Muscle of back (tissue), 11 donors: ENCODE measurements around the gene UXT. TPM values are rescaled to one million over a fixed set of nuclear protein-coding genes. Genes with fewer than 3 reads are reported as not detected.

Source experiments
- DNase-seq, 3 donors: peaks; one replicate each; pipeline versions ENCODE4 v3.0.0 to v3.0.0-alpha.2; 2013
- polyA plus RNA-seq, 10 donors: library from polyadenylated mRNA; unstranded; fragments of 120-200 nt; gene quantifications; one replicate each; pipeline ENCODE4 v1.2.1, GENCODE V29; 2013; ENCODE audit not compliant: insufficient read length in 10 of 10

Gene UXT
- polyA plus RNA-seq, 10 donors, result 74.5 to 98.6 (median 86.8) TPM

DNA sequence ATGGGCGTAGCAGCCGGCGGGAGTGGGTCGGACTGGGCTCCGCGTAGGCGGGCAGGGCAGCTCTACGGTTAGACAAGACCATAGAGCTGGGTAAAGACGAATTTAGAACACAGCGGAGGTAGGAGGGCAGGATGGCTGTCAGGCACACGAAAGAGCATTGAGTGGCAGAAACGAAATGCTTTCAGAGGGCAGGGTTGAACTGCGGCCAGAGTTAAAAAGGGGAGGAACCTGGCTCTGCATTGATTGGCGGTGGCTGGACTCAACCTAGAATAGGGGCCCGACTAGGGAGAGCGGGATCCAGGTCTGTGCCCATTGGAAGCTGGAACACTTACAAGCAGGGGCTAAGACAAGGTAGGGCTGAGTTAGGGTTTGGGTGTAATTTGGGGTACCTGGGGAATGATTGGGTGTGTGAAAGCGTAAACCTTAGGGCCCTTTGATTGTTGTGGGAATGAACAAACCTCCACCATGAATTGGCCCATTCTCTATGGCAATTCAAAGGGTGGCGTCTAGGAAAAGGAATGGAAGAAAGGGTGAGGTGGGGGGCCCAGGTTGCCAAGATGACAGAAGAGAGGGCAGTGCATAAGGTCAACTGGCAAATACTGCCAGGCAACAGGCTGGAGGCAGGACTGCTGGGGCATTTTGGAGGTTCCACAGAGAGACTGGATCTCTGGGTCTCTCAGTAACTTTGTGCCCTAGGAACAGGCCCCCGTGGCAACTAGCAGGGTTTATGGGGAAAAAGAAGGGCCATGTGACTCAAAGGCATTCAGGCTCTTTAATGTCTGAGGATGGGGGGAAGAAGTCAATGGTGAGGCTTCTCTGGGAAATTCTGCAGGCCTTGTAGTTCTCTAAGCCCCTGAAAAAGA is 7.7 kb downstream of the UXT start:
- no peak for DNase-seq

DNA sequence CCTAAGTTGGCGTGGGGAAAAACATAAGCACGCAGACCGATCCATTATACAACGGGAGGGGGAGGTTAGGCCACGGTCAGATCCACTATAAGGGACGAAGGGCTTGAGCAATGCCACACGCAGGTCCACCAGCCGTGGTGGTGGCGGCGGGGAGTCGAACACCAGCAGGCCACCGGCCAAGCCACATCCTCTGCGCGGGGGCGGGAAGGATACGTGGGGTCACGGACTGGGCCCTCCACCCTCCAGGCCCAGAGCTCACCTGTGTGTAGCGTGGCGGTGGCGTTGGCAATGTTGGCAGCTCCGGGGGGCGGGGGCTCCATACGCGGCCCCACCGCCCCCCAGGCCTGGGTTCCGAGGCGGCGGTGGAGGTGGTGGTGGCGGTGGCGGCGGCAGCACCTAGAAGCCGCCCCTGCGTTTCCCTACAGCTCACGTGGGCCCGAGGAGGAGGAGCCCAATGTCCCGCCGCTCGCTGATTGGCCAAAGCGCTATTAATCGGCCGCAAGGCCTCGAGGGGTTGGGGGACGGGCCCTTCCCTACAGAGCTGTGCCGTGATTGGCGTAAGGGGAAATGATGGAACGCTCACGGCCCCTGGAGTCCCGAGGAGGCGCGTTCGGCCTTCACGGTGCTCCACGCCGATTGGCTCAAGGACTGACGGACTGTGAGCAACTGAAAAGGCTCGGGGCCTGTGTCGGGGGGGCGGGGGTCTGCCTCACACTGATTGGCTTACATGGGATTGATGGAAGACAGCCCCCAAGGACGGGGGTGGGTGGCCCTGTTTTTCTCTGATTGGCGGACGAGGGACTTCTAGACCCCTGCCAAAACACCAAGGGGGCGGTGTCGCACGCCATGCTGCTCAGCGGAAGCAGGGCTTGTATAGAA is 8.6 kb downstream of the UXT start, which contains the start of gene ELK1:
ELK1 (minus strand) TSS at position 400 of the 879 bp plus-strand sequence. CDS start 9,122 bp downstream, outside the sequence.
- DNase-seq, result peak; percentile 95 to 98 (median 98)

DNA sequence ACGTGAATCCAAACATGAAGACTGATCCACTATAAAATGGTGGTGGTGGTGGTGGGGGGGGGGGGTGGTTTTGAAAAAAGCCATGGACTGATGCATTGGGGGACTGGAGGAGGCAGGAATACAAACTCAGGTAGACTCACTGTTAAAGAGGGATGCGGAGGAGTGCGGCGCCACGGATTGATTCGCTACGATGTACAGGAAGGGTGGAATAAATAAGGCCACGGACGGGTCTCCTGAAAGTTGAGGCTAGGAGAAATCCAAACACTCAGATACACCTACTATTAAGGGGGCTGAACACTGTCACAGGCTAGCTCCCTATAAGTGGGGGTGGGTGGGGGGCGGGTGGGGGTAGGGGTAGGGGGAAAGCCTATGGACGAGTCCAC is 9.2 kb downstream of the UXT start:
- no peak for DNase-seq

DNA sequence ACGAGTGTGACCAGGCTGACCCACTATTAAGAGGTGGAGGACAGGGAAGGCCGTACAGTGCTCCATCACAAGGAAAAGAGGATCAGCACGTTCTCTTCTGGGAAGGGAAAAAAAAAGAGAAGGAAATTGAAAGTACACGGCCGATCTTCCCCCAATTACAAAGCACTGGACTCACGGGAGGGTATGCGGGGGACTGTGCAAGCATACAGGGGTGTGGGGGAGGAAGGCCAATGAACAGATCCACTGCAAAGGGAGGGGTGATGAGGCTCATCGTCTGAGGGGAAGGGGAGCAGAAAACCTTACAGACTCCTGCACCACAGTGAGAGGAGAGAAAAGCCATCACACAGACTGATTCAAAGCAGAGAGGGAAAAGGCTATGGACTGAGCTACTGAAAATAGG is 9.7 kb downstream of the UXT start:
- no peak for DNase-seq

DNA sequence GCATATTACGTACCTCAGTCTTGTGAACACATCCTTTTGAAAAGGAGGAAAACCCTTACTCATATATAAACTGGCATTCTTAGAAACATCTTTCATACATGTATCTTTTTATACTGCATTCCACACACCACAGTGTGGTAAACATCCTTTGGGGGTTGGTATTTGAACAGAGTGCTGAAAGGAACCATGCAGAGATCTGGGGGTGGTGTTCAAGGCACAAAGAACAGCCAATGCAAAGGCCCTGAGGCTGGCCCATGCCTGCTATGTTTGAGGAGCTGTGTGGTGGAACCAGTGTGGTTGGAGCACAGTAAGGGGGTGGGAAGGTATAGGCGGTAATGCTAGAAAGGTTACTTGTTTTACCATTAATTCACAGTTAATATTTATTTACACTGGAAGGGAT is 10.6 kb downstream of the UXT start:
- DNase-seq, result no peak

DNA sequence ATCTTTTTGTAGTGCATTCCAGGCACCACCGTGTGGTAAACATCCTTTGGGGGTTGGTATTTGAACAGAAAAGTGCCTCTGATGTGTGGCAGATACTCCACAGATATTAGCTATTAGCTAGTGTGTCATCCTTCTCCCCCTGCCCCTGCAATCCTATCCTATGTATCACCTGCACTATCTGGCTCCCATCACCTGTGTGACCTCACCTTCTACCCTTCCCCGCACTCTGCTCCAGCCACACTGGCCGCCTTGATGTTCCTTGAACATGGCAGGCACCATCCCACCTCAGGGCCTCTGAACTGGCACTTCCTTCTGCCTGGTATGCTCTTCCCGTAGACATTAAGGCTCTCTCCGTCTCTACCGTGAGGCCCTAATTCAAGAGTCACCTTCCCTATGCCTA is 12.3 kb downstream of the UXT start:
- DNase-seq, result no peak

DNA sequence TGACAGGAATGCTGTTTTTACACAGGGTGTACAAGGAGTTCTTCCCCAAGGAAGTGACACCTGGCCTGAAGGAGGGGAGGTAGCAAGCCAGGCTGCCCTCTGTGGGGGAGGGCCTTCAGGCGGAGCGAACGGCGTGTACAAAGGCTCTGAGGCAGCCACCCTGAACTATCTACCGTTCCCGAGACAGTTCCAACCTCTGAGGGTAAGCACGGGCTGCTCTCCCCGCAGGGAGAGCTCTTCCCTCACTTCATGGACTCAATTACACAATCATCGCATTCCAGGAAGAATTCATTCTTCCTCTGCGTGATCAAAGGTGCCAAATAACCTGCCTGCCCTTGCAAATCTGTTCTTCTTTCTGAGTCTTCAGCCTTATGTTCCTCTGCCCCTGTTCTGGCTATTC is 13.4 kb downstream of the UXT start:
- no peak for DNase-seq

DNA sequence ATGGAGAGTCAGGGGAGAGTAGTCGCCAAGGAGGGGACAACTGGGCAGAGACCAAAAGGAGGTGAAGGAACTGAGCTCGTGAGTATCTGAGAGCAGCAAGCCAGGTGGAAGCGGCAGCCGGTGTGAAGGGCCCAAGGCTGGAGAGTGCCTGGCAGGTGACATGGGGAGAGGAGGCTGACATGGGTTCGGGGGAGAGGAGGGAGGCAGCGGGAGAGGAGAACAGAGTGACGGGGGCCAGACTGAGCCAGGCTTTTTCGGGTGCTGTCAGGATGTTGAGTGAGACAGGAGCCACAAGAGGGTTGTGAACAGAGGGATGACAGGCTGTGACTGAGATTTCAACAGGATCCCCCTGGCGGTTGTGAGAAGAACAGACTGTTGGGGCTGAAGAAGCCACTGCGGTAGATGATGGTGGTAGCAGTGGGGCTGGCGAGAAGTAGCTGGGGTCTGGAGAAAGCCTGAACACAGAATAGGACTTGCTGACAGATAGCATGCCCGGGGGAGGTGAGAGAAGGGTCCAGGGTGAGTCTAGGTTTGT is 14.4 kb downstream of the UXT start:
- peak in 1 of 3 donors; percentile 20 for DNase-seq

DNA sequence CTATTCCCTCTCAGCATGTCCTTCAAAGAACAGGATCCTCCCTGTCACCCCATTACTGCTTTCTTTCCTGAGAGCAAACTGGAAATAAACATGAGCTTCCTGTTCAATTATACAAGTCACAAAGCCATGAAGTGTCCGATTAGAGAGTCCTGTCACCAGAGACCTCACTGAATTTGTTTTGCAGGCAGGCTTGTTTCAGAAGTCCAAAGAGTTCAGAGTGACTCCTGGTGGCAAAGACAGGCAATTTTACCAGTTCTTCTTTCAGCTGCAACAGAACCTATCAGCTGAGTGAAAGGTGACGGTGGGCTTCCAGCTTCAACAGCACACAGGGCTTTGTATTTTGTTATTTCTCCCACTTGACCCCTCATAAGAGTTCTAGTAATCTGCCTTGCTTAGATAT is 15.1 kb downstream of the UXT start:
- DNase-seq, result peak in 1 of 3 donors; percentile 37

DNA sequence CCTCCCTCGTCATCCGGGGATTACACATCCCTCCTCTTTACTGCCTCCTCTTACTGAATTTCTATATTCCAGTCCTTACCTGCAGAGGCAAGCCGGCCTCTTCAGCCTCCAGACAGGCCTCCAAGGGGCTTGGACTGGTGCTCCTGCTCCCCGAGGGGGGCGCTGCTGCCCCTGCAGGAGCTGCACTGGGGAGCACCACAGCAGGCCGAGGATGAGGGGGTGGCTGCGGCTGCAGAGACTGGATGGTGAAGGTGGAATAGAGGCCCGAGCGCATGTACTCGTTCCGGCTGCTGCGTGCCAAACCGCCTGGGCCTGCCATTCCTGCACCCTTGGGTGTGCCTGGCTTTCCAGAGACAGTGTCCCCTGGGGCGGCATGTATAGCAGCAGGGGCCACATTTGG is 20.2 kb downstream of the UXT start:
- DNase-seq, result no peak

DNA sequence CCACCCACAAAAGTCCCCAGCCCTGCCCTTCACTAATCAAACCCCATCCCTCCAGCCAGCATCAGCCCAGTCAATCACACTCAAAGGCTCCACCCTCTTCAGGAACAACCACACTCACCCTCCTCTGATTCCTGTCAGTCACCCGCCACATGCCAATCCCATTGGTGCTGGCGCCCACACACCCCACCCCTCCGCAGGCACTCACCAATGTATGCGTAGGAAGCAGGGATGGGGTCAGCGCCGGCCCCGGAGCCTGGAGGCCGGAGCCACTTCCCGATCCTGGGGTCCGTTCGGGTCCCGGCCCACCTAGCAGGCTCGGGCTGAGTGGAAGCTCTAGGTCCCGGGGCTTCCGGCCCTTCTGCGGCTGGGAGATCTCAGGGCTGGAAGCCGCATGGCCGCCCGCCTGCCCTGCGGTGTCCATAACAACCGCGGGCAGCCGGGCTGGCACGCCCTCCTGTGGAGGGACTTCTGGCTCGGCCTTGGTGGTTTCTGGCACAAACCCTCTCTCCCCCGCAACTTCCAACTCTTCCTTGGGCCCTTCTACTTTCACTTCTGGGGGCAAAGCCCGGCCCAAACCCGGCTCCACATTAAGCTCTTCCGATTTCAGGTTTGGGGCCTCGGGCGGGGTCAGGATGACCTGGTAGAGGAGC is 21.3 kb downstream of the UXT start:
- DNase-seq, result peak in 1 of 3 donors; percentile 41

DNA sequence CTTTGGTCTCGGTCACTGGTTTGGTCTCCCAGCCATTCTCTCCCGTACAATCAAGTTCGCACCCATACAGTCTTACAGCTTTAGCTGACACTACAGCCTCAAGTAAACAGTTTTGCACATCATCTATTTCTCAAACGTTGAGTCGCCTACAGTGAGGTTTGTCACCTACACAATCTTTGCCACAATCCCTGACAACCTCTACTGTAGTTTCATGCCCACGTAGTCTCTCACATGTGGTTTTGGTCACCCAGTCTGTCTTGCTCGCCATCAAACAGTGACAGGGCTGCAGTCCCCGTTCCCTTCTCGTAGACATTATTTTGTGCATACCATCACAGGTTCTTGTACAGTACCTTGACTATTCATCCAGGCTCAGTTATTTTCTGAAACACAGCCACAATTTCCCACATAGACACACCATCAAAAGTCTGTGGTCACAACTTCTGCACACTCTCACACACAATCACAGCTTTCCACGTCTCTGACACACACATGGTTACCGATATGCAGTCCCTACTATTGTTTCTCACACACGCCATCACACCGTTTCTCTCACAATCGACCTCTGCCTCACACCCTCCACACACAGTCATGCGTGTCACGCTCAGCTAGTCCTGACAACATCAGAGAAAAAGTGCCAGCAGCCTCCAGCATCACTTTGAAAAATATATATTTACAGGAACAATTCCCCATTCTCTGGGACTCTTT is 24.0 kb downstream of the UXT start:
- DNase-seq, result no peak

DNA sequence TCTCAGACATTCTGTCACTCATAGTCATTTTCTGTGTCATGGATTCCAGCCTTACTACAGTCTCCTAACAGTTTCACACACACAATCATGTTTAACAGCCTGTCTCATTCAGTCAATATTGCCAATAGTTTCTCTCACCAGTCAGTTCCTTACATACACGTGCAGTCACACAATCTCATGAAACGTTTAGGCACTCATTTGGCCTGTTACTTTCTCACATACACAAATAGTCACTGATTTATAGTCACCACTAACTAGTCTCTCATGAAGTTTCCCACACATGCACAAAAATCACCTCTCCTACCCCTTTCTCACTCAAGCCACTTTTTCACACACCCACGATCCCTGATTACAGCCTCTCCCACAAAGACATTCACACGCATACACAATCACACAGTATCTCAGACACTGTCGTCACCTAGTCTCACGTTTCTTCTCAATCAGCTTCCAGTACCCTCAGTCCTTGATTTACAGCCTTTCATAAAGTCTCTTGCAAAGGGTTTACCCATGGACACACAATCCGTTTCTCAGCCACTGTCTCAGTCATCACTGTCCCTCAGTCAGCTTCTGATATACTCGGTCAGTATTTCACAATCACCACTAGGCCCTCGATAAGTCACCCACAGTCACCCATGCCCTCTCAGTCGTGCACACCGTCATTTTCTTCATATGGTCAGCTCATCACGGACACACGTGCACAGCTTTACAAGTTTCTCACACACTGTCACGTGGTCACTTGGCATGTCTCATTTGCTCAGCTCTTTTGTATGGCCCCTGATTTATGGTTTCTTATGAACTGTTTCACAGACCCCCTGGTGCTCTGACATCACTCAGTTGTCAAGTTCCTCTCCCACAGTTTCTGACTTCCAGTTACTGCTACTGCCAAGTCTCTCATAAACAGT is 25.0 kb downstream of the UXT start:
- DNase-seq, result no peak

DNA sequence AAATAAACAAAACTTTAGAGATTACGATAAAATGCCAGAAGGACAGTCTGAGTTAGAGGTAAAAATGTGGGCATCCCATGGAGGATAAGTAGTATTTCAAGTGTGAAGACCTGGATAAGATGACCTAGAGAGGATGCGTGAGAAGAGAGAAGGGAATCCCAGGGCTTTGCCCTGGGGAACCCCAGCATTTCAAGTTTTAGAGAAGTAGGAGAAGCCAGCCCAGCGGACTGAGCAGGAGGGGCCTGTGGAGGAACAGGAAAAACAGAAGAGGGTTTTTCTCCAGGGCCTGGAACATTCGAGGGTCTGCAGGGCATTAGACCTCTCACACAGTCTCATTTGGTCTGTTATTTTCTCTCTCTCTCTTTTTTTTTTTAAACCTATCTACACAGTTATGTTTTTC is 26.3 kb downstream of the UXT start:
- DNase-seq, result no peak

DNA sequence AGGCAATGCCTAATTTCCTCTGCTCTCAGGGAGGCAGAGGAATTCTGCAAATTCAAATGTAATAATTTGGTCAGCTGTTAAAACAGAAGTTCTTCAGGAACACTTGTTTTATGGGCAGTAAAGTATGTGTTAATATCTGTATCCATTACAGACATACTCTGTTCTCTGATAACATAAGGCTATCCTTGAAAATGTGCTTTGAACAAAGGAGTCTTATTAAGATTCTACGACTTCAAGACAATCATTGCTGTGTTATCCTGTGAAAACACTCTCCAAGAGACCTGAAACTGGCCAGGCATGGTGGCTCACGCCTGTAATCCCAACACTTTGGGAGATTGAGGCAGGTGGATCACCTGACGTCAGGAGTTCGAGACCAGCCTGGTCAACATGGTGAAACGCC is 27.3 kb downstream of the UXT start:
- DNase-seq, result no peak

DNA sequence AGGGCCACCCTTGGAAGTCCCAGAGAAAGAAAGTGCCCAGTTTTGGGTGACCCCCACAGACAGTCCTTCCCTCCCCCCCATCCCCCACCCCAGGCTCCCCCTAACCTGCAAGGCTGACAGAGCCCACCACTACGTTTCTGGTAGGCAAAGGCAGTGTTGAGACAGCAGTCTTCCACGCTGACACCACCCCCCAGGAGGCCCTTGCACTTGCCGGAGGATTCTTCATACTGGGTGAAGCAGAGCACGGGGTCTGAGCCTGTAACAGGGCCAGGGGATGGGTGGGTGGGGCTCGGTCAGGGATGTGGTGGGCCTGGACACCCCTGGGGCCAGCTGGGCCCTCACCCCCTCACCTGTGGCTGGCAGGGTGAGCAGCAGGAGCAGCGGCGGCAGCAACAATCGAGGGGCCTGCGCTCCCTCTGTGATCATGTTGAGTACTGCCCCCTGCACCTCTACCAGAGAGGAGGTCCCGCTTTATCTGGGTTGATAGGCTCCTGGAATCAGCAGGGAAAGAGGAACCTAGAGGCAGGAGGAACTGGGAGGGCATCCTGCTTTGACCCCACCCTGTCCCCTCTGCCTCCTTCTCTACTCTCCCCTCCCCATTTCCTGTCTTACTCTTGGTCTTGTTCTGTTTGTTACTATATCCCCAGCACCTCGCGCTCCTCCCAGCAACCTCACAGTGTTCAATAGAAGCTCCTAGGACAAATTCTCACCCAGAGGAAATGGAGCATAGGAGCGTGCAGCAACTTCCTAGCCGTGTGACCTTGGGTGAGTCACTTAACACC is 29.4 kb downstream of the UXT start, which contains the start of gene CFP:
CFP (minus strand) TSS at position 512 of the 782 bp plus-strand sequence; CDS start at position 426, 86 bp downstream.
- no peak for DNase-seq

DNA sequence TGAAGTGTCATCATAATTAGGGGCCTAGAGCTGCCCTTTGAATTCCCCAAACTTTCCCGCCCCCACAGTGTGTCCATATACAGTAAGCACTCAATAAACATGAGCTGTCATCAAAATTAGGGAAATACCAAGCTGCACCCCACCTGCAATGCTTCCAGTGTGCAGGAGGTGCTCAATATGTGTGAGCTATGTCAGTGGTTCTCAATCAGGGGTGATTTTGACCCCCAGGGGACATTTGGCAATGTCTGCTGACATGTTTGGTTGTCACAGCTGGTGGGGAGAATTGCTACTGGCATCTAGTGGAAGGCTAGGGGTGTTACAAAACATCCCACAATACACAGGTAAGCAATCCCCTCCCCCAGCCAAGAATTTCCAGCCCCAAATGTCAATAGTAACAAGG is 30.0 kb downstream of the UXT start:
- no peak for DNase-seq

DNA sequence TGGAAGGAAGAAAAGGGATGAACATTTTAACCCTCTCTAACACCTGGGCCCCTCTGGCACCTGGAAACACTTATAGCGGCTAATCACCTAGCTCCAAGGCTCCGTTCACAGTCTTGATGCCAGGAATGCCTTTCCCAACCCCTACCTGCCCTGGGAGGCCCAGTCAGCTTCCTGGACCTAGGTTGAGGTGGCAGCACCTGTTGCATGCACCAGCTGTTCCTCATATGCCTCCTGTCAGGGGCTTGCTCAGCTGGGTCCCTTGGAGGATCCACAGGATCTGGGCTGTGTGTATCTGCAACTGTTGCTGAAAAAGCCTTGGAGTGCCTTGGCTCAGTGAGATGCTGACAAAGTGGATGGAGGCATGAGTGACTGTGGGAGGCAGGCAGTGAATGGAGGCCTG is 33.6 kb downstream of the UXT start:
- no peak for DNase-seq

DNA sequence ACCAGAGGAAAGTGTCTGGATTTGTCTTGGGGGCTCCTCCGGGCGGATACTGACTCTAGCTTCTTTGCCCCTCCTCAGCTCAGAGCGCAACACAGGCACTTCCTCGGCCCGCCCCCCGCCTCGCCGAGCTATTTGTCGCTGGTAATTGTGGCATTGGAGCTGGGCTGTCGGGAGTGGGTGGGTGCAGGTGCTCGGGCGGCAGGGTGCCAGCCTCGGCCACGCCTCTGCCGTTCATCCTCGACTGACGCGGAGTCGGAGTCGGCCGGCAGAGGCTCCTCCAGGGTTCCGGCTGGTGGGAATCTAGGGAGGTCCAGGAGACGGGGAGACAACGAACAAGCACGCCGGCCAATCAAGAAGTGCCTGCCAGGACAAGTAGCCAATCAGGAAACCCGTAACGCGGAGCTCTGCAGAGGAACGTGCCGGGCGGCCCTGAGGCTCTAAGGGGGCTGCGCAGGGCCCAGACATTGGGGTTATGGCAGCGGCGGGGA is 35.4 kb downstream of the UXT start:
- peak; percentile 41 to 80 (median 58) for DNase-seq
